Caki2 (cell line): ENCODE measurements around the gene CLTC. TPM values are rescaled to one million over a fixed set of nuclear protein-coding genes. Genes with fewer than 3 reads are reported as not detected.
A peak's percentile ranks its signal among the peaks of the same experiment; 100 is the strongest.

ENCODE experiments used
- DNase-seq: peaks from one replicate; pipeline ENCODE4 v3.0.0-alpha.2; 2015; ENCODE audit warnings: low read depth
- in situ Hi-C: cut with HindIII; loops from 2 replicates; pipeline ENCODE4 v1.10.0; 2016; ENCODE audit warnings: low sequenced_read_pairs, low pct_unique_long_range_greater_than_20kb, mixed read lengths
- total RNA-seq: library from RNA; depleted of rRNA; stranded (reverse); fragments of >200 nt; shearing (Covaris generic); gene quantifications from 2 replicates; pipeline ENCODE4 v1.2.3, GENCODE V29; 2014; ENCODE audit warnings: low replicate concordance

CLTC gene
- total RNA-seq, 1 experiment from 2014 or later: 284 TPM

DNA sequence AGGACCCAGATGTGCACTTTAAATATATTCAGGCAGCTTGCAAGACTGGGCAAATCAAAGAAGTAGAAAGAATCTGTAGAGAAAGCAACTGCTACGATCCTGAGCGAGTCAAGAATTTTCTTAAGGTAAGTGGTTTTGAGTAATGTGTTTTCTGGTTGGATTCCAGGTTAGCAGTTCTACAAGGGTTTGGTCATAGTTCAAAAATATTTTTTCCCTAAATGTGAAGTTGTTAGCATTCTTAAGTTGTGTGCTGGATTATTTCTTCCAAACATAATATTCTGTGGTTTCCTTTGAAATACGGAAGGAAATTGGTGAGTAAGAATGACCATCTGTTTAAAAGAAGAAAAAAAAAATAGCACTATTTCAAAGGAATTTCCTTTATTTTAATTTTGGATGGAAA, 49.1 kb downstream of the CLTC start:
- in situ Hi-C loops: no loop called here
- peak; percentile 84 for DNase-seq

- peak; percentile 79 for DNase-seq
- in situ Hi-C loops: no loop called here
These were observed 49.7 kb downstream of the CLTC start for GRCh38 chr17:59669411-59669810.

DNA sequence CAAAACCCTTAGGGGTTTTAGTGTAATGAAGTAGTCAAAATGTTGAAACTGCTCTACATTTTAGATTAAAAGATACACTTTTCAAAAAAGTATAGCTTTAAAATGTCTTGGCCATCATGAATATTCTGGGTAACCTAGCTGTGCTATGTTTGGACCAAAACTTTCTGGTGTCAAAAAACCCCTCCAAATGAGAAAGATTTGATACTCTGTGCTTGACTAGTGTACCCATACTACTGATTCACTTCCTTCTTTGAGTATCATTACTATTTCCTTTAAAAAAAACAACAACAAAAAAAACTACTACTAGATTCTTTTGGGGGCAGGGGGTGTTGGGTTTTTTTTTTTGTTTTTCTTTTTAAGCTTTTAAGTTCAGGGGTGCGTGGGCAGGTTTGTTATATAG, 50.2 kb downstream of the CLTC start:
- in situ Hi-C loops: no loop called here
- no peak for DNase-seq

DNA sequence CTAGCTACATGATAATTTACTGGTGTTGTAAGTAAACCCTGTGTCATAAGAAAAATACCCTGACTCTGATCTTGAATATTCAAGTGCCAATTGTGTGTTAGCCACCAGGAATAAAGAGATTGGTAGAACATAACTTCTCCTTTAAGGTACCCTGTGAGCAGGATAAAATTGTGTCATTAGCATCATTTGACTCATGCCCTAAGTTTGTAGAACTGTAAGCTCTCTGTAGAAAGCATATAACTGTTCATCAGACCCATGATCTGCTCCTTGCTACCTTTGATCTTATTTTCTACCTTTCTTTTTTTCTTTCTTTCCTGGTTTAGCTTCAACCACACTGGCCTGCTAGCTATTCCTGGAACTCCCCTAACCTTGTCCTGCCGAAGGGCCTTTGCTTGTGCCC, 51.7 kb downstream of the CLTC start:
- in situ Hi-C loops: no loop called here
- DNase-seq: no peak

- in situ Hi-C loops: no loop called here
- DNase-seq: no peak
These were observed 55.5 kb downstream of the CLTC start for GRCh38 chr17:59675231-59675630.

DNA sequence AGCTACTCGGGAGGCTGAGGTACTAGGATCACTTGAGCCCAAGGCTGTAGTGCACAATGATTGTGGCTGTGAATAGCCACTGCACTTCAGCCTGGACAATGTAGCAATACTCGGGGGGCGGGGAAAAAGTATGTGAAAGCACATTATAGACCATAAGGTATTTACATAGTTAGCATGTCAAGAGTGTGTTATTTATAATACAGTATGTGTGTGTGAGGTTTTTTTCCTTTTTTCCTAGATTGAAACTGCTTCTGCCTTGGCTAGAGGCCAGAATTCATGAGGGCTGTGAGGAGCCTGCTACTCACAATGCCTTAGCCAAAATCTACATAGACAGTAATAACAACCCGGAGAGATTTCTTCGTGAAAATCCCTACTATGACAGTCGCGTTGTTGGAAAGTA, 57.0 kb downstream of the CLTC start:
- in situ Hi-C loops: no loop called here
- no peak for DNase-seq

GRCh38 chr17:59678918-59679317, 59.2 kb downstream of the CLTC start:
- in situ Hi-C loops: no loop called here

DNA sequence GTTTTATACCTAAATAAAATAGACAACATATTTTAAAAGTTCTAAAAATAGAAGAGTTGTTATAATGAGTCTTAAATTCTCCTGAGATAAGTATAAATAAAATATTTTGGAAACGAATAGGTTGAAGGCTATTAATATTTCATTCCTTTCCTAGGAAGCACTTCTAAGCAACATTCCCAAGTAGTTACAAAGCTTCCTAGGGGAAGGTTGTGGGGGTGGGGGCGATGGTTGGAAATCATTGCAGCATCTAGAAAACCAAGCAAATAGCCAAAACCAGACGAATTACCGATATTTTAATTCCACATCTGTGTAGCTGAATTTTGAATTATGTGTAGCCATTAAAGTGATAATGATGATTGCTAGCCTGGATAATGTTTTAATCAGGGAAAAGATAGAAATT, 60.6 kb downstream of the CLTC start:
- in situ Hi-C loops: no loop called here
- no peak for DNase-seq

More at GRCh38 chr17:59678918-59679317, 59.2 kb downstream of the CLTC start:
- DNase-seq: no peak

- no peak for DNase-seq
- in situ Hi-C loops: no loop called here
These were observed 63.6 kb downstream of the CLTC start for GRCh38 chr17:59683283-59683682.

DNA sequence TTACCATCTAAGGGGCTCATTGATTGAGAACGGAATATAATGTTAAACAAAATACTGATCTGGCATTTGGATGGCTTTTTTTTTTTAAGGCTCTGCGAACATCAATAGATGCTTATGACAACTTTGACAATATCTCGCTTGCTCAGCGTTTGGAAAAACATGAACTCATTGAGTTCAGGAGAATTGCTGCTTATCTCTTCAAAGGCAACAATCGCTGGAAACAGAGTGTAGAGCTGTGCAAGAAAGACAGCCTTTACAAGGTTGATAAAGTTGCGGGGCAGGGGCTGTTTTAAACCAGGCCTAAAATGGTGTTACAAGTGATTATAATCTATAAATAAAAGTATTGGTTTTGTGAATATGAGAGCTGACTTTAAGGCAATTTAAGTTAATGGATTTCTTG, 65.3 kb downstream of the CLTC start:
- in situ Hi-C loops: no loop called here
- no peak for DNase-seq

DNA sequence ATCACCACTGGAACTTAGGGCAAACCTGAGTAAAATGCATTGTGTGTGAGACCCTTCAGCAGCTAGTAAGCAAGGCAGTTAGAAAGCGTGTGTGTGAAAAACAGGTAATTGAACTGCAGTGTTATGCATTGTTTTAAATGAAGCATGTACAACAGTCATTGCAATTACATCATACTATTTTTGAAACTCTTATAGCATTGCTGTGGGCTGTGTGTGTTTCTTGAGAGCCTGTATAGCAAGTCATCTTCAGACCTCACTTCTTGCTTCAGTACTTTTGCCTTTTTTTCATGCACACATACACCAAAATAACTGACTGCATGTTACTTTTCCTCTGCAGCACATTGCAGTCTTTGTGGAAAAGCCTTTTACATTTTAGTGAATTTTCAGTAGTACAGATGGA, 68.3 kb downstream of the CLTC start:
- no peak for DNase-seq
- in situ Hi-C loops: no loop called here

- DNase-seq: no peak
- in situ Hi-C loops: no loop called here
These were observed 68.8 kb downstream of the CLTC start for GRCh38 chr17:59688496-59688895.

GRCh38 chr17:59693582-59693981, 73.9 kb downstream of the CLTC start:
- in situ Hi-C loops: no loop called here
- DNase-seq: no peak

DNA sequence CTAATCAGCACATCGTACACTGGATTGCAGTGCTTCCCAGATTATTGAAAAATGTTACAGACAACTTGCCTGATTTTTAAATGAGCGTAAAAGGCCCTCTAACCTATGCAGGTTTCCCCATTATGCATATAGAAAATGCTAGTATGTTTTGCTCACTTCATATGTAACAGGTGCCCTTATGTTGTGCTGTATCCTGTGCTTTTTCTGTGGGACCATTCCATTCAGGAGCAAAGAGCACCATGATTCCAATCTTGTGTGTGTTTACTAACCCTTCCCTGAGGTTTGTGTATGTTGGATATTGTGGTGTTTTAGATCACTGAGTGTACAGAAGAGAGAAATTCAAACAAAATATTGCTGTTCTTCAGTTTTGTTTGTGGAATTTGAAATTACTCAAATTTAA, 74.6 kb downstream of the CLTC start:
- in situ Hi-C loops: no loop called here
- no peak for DNase-seq

GRCh38 chr17:59695945-59696681, 76.4 kb downstream of the CLTC start:
- DNase-seq: no peak
- in situ Hi-C loops: no loop called here

DNA sequence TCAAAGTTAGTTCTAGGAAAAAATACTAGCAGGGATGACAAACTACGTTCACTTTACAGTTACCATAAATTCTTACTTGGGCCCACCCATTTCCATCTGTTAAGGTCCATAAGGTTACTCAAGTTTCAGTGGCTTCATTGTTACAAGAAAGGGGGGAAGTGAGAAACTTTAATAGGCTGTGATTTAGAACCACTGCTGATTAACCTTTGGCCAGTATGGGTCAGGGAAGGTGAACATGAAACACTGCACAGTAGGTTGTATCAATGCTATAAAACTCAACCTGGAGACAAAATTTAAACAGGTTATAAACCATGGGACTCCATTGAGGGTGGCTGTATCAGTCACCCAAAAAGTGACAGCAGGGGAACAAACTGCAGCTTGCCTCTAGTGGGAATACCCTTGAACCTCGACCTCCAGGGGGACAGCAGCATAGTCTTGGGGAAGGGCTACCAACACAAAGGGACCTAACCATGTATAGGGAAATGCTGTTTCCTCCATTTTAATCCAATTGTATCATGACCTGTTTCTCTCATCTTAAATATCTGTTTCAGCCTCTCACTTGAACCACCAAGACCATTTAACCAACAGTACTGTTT, 77.1 kb downstream of the CLTC start:
- no peak for DNase-seq
- in situ Hi-C loops: no loop called here

GRCh38 chr17:59698143-59698542, 78.4 kb downstream of the CLTC start:
- in situ Hi-C loops: no loop called here
- DNase-seq: no peak

- no peak for DNase-seq
- in situ Hi-C loops: no loop called here
These were observed 79.5 kb downstream of the CLTC start for GRCh38 chr17:59699218-59699617.

DNA sequence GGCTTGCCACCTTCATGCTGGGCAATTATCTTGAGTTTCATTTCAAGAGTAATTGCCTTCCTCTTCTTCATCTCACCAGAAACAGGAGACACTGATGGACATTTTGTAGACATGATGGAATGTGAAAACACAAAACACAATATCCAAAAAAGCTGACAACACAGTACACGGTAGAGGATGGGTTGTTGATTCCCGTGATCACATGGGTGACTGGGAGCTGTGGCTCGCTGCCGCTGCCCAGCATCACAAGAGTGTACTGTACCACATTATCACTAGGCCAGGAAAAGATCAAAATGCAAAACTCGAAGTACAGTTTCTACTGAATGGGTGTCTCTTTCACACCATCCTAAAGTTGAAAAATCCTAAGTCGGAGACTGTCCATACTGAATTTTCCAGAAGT, 80.1 kb downstream of the CLTC start:
- DNase-seq: no peak
- in situ Hi-C loops: no loop called here

GRCh38 chr17:59702304-59702703, 82.6 kb downstream of the CLTC start:
- no peak for DNase-seq
- in situ Hi-C loops: no loop called here
